ENCODE measurements around the gene MET.

MET gene

GRCh38 chr7:116727432-116728009, 55.5 kb downstream of the MET start:
- in situ Hi-C loops (cut with HindIII; ENCODE audit: low pct_unique_long_range_greater_than_20kb, low sequenced_read_pairs): no loop called here
- no peak for DNase-seq (ENCODE audit: low read depth in 1 of 2, low spot score in 1 of 2)
- TF ChIP-seq JUND (IDR thresholded peaks at IDR 0.05; ENCODE audit: low read depth): no peak

- no peak for DNase-seq (ENCODE audit: low read depth in 1 of 2, low spot score in 1 of 2)
- TF ChIP-seq JUND (IDR thresholded peaks at IDR 0.05; ENCODE audit: low read depth): no peak
- in situ Hi-C loops (cut with HindIII; ENCODE audit: low pct_unique_long_range_greater_than_20kb, low sequenced_read_pairs): no loop called here
Measured at GRCh38 chr7:116728413-116728812, 56.4 kb downstream of the MET start.

DNA sequence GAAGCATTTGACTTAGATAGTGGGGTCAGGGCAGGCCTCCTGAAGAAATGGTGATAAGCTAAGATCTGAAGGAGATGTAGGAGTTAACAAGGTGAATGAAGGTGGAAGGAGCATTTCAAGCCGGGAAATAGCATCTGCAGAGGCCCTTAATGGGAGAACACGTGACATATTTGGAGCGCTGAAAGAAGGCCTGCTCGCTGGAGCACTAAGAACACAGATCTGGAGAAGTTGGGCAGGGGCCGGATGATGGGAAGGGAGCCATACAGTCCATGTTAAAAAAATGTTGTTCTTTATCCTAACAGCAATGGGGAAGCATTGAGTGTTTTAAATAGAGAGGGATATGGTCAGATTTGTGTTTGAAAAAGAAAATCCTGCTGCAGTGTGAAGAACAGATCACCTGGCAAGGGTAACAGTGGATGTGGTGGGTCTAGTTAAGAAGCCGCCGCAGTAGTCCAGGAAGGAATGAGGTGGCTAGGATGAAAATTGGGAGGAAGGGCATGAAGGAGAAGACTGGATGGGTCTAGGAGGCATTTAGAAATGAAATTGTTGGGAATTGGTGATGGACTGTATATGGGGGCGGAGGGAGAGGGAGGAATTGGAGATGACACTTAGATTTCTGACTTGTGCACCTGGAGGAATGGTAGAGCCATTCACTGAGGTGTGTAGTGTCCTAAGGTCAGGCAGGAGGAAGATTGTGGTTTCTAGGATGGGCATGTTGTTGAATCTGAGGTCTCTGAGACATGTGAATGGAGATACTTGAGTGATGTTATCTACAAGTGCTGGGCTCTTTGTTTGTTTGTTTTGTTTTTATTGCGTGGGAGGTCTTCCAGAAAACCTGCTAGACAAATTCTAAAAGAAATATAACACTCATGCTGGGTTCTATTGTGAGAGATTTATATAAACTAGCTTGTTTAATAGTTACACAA, 58.4 kb downstream of the MET start:
- peak in 1 of 2 experiments; percentile 20 for DNase-seq (ENCODE audit: low read depth in 1 of 2, low spot score in 1 of 2)
- no peak for TF ChIP-seq JUND (IDR thresholded peaks at IDR 0.05; ENCODE audit: low read depth)
- in situ Hi-C loops (cut with HindIII; ENCODE audit: low pct_unique_long_range_greater_than_20kb, low sequenced_read_pairs): no loop called here

DNA sequence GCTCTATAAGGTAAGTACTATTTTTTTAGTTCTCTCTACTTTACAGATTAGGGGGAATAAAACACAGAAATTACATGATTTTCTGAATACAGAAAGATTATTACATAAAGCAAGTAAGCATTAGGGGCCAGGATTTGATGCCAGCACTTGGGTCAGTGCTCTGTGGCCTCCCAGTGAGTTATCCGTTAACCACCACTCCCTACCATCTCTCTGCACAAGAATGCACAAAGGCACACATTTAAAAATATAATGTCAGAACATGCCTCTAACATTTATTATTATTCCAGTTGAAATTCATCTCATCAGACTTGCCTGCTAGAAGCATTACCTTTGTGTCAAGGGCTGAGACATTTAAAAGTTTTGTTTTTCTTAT, 59.0 kb downstream of the MET start:
- no peak for TF ChIP-seq JUND (IDR thresholded peaks at IDR 0.05; ENCODE audit: low read depth)
- DNase-seq (ENCODE audit: low read depth in 1 of 2, low spot score in 1 of 2): no peak
- in situ Hi-C loops (cut with HindIII; ENCODE audit: low pct_unique_long_range_greater_than_20kb, low sequenced_read_pairs): no loop called here

GRCh38 chr7:116731445-116732335, 59.7 kb downstream of the MET start:
- DNase-seq (ENCODE audit: low read depth in 1 of 2, low spot score in 1 of 2): no peak
- TF ChIP-seq JUND (IDR thresholded peaks at IDR 0.05; ENCODE audit: low read depth): no peak

GRCh38 chr7:116732788-116733694, 61.0 kb downstream of the MET start:
- no peak for TF ChIP-seq JUND (IDR thresholded peaks at IDR 0.05; ENCODE audit: low read depth)
- in situ Hi-C loops (cut with HindIII; ENCODE audit: low pct_unique_long_range_greater_than_20kb, low sequenced_read_pairs): no loop called here
- no peak for DNase-seq (ENCODE audit: low read depth in 1 of 2, low spot score in 1 of 2)

More at GRCh38 chr7:116731445-116732335, 59.7 kb downstream of the MET start:
- in situ Hi-C loops (cut with HindIII; ENCODE audit: low pct_unique_long_range_greater_than_20kb, low sequenced_read_pairs): no loop called here

GRCh38 chr7:116733924-116734580, 62.1 kb downstream of the MET start:
- DNase-seq (ENCODE audit: low read depth in 1 of 2, low spot score in 1 of 2): no peak
- no peak for TF ChIP-seq JUND (IDR thresholded peaks at IDR 0.05; ENCODE audit: low read depth)
- in situ Hi-C loops (cut with HindIII; ENCODE audit: low pct_unique_long_range_greater_than_20kb, low sequenced_read_pairs): no loop called here

- DNase-seq (ENCODE audit: low read depth in 1 of 2, low spot score in 1 of 2): no peak
- in situ Hi-C loops (cut with HindIII; ENCODE audit: low pct_unique_long_range_greater_than_20kb, low sequenced_read_pairs): no loop called here
- TF ChIP-seq JUND (IDR thresholded peaks at IDR 0.05; ENCODE audit: low read depth): no peak
Measured at GRCh38 chr7:116734710-116735109, 62.7 kb downstream of the MET start.

- in situ Hi-C loops (cut with HindIII; ENCODE audit: low pct_unique_long_range_greater_than_20kb, low sequenced_read_pairs): no loop called here
- TF ChIP-seq JUND (IDR thresholded peaks at IDR 0.05; ENCODE audit: low read depth): no peak
- DNase-seq (ENCODE audit: low read depth in 1 of 2, low spot score in 1 of 2): no peak
Measured at GRCh38 chr7:116736927-116737715, 65.1 kb downstream of the MET start.

- no peak for TF ChIP-seq JUND (IDR thresholded peaks at IDR 0.05; ENCODE audit: low read depth)
- DNase-seq (ENCODE audit: low read depth in 1 of 2, low spot score in 1 of 2): no peak
- in situ Hi-C loops (cut with HindIII; ENCODE audit: low pct_unique_long_range_greater_than_20kb, low sequenced_read_pairs): no loop called here
Measured at GRCh38 chr7:116738378-116738777, 66.4 kb downstream of the MET start.

DNA sequence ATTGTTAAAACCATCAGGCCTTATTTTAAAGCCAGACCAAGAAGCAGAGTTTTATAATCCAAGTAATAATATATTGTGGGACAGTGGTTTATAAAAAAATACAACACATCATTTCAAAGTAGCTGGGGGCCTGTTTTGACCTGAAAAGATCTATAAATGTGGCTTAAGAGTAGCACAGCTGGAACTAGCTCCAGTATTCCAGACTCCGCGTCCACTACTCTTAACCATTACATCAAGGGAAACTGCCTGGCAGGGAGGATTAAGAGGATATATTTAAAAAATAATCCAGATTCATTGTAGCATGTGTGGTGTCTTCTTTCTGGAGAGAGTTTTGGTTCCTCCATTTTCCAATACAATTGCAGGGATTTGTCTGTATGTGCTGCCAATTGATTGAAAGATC, 67.3 kb downstream of the MET start:
- in situ Hi-C loops (cut with HindIII; ENCODE audit: low pct_unique_long_range_greater_than_20kb, low sequenced_read_pairs): no loop called here
- no peak for TF ChIP-seq JUND (IDR thresholded peaks at IDR 0.05; ENCODE audit: low read depth)
- no peak for DNase-seq (ENCODE audit: low read depth in 1 of 2, low spot score in 1 of 2)

Data from T47D (cell line).